IMR-90 (cell line): ENCODE measurements around the gene FICD. TPM values are rescaled to one million over a fixed set of nuclear protein-coding genes. Genes with fewer than 3 reads are reported as not detected.

Source experiments
- ATAC-seq: fragments of 200-7000 bp; cut with Tn5 transposase; 2 replicates; pipeline ENCODE4 v1.9.1; 2020; ENCODE audit warnings: low read depth, mild to moderate bottlenecking, moderate library complexity
- BruUV-seq: library from RNA; stranded (reverse); fragments of 400-500 nt; replicated peaks from 2 replicates; lab custom pipeline; 2021; lab: Mats Ljungman, UMichigan
- CTCF ChIA-PET: fragments of 300-600 bp; formaldehyde crosslinking; extraction: SDS; loops from one replicate; lab custom pipeline; 2021; ENCODE audit warnings: antibody characterized with exemption; lab: Yijun Ruan, JAX
- POLR2A ChIA-PET: fragments of 300-600 bp; sonication (Branson Sonifier 250); formaldehyde crosslinking; loops from one replicate; lab custom pipeline; 2022; ENCODE audit warnings: antibody characterized with exemption; ENCODE audit not compliant: unreplicated experiment; lab: Charles Lee
- DNase-seq: peaks from one replicate; pipeline ENCODE4 v3.0.0; 2013
- H2AFZ ChIP-seq: replicated peaks from 2 replicates; pipeline ENCODE3; 2013; ENCODE audit warnings: low read length, mild to moderate bottlenecking; ENCODE audit not compliant: poor library complexity
- H2AK5ac ChIP-seq: 2 replicates; pipeline ENCODE4 v1.6.1; 2013; ENCODE audit warnings: low read depth, low read length, inconsistent platforms
- H2AK9ac ChIP-seq: replicated peaks from 2 replicates; pipeline ENCODE3; 2013; ENCODE audit warnings: mild to moderate bottlenecking, low read depth, low read length, moderate library complexity; ENCODE audit not compliant: poor library complexity
- H2BK120ac ChIP-seq: 2 replicates; pipeline ENCODE4 v1.6.1; 2013; ENCODE audit warnings: low read depth, low read length, inconsistent platforms
- H2BK15ac ChIP-seq: 3 replicates; pipeline ENCODE4 v1.6.1; 2013; ENCODE audit warnings: low read depth, low read length, inconsistent platforms
- H2BK20ac ChIP-seq: 2 replicates; pipeline ENCODE4 v1.6.1; 2013; ENCODE audit warnings: low read depth, mild to moderate bottlenecking, inconsistent platforms, low read length, moderate library complexity
- H2BK5ac ChIP-seq: 2 replicates; pipeline ENCODE4 v1.6.1; 2013; ENCODE audit warnings: mild to moderate bottlenecking, low read depth, low read length, inconsistent platforms; ENCODE audit not compliant: poor library complexity, severe bottlenecking
- H3K14ac ChIP-seq: replicated peaks from 2 replicates; pipeline ENCODE4 v1.6.1; 2013; ENCODE audit warnings: low read depth, low read length, inconsistent platforms
- H3K18ac ChIP-seq: 2 replicates; pipeline ENCODE4 v1.6.1; 2013; ENCODE audit warnings: low read depth, low read length, control low read depth
- H3K23ac ChIP-seq: 2 replicates; pipeline ENCODE4 v1.6.1; 2013; ENCODE audit warnings: low read depth, low read length, inconsistent platforms
- H3K27ac ChIP-seq: 2 replicates; pipeline ENCODE4 v1.5.1; 2013; ENCODE audit warnings: mild to moderate bottlenecking, control low read depth, low read length; ENCODE audit not compliant: insufficient read depth
- H3K27me3 ChIP-seq: 2 replicates; pipeline ENCODE4 v1.6.1; 2013; ENCODE audit warnings: low read length; ENCODE audit not compliant: control insufficient read depth, insufficient read depth
- H3K36me3 ChIP-seq: 2 replicates; pipeline ENCODE4 v1.6.1; 2013; ENCODE audit warnings: low read length, mixed read lengths; ENCODE audit not compliant: control insufficient read depth, insufficient read depth
- H3K4ac ChIP-seq: 2 replicates; pipeline ENCODE4 v1.6.1; 2013; ENCODE audit warnings: low read depth, low read length, inconsistent platforms
- H3K4me1 ChIP-seq: 2 replicates; pipeline ENCODE4 v1.6.1; 2013; ENCODE audit warnings: low read length, mixed read lengths; ENCODE audit not compliant: control insufficient read depth, insufficient read depth
- H3K4me2 ChIP-seq: 2 replicates; pipeline ENCODE4 v1.6.1; 2013; ENCODE audit warnings: low read depth, mild to moderate bottlenecking, control low read depth, low read length, moderate library complexity
- H3K4me3 ChIP-seq: 2 replicates; pipeline ENCODE4 v1.5.1; 2013; ENCODE audit warnings: low read depth, mild to moderate bottlenecking, control low read depth, low read length, moderate library complexity; ENCODE audit not compliant: insufficient read depth
- H3K56ac ChIP-seq: 2 replicates; pipeline ENCODE4 v1.6.1; 2013; ENCODE audit warnings: low read length, inconsistent platforms; ENCODE audit not compliant: insufficient read depth; ENCODE audit errors: extremely low read depth
- H3K79me1 ChIP-seq, 2 experiments: 2 replicates each; pipeline ENCODE4 v1.6.1; 2013; ENCODE audit warnings: low read length in 2 of 2, inconsistent platforms in 1 of 2, low read depth in 1 of 2
- H3K9ac ChIP-seq: 2 replicates; pipeline ENCODE4 v1.6.1; 2013; ENCODE audit warnings: low read depth, low read length, control low read depth
- H3K9me1 ChIP-seq: 2 replicates; pipeline ENCODE4 v1.6.1; 2013; ENCODE audit warnings: low read length, inconsistent platforms; ENCODE audit not compliant: insufficient read depth
- H3K9me3 ChIP-seq: 2 replicates; pipeline ENCODE4 v1.6.1; 2013; ENCODE audit warnings: low read length; ENCODE audit not compliant: control insufficient read depth, insufficient read depth
- H4K20me1 ChIP-seq: 2 replicates; pipeline ENCODE4 v1.6.1; 2013; ENCODE audit warnings: low read length, inconsistent platforms; ENCODE audit not compliant: insufficient read depth
- H4K5ac ChIP-seq: 2 replicates; pipeline ENCODE4 v1.6.1; 2013; ENCODE audit warnings: mild to moderate bottlenecking, low read depth, low read length, control low read depth
- H4K8ac ChIP-seq, 2 experiments: 2 replicates each; pipeline ENCODE4 v1.6.1; 2013; ENCODE audit warnings: low read depth in 2 of 2, low read length in 2 of 2, control low read depth in 1 of 2, inconsistent platforms in 1 of 2
- H4K91ac ChIP-seq: 2 replicates; pipeline ENCODE4 v1.6.1; 2013; ENCODE audit warnings: low read depth, low read length, inconsistent platforms; ENCODE audit not compliant: insufficient read depth
- RCOR1 ChIP-seq: IDR thresholded peaks from 2 replicates; pipeline ENCODE4 v1.6.1; 2012; ENCODE audit warnings: mild to moderate bottlenecking, low read length, improper control_type of control experiment; ENCODE audit not compliant: insufficient replicate concordance
- SMC3 ChIP-seq: fragments of 150-350 bp; IDR thresholded peaks from 2 replicates; pipeline ENCODE4 v1.6.1; 2016; ENCODE audit warnings: low read depth, mild to moderate bottlenecking, antibody characterized with exemption, low read length, moderate library complexity
- WGBS, 2 experiments: methylation state at CpG; one replicate each; pipeline versions ENCODE4 v1.1.5 to v1.1.7; 2013; ENCODE audit warnings: missing lambda C conversion rate in 2 of 2; ENCODE audit not compliant: insufficient read length in 1 of 2; ENCODE audit errors: extremely low coverage in 2 of 2; 5-methylcytosine and 5-hydroxymethylcytosine counted together
- dilution Hi-C: fragments of 300-500 bp; cut with HindIII; formaldehyde crosslinking; loops from one replicate; pipeline ENCODE4 v1.14.3; 2018; ENCODE audit warnings: low sequenced_read_pairs; ENCODE audit not compliant: unreplicated experiment
- in situ Hi-C: fragments of 300-500 bp; cut with MboI; formaldehyde crosslinking; loops from 3 replicates; pipeline ENCODE4 v1.14.3; 2019; ENCODE audit warnings: low sequenced_read_pairs, inconsistent platforms, mixed read lengths
- intact Hi-C: fragments of 100-400 bp; cut with micrococcal nuclease; formaldehyde crosslinking; loops from 2 replicates; pipeline ENCODE4 v1.10.0; 2022
- polyA plus RNA-seq, 3 experiments: library from polyadenylated mRNA; depleted of rRNA; stranded (reverse); fragments of >200 nt; gene quantifications; 2 replicates each; pipeline ENCODE4 v1.2.3, GENCODE V29; 2012; ENCODE audit warnings: low replicate concordance in 1 of 3
- total RNA-seq: library from RNA; depleted of rRNA; stranded (reverse); fragments of >200 nt; gene quantifications from 2 replicates; pipeline ENCODE4 v1.2.3, GENCODE V29; 2012
- TF ChIP-seq, protein P1 (sequence below): conservative IDR thresholded peaks from 2 replicates; pipeline ENCODE4 v1.5.1; 2012; ENCODE audit warnings: mild to moderate bottlenecking, low read depth, low read length, improper control_type of control experiment

FICD gene
- total and polyA plus RNA-seq, 2 of the 4 experiments (the other 2 are of a cell fraction): 4.0 to 11.3 TPM

- Histone ChIP-seq H3K9me3 (no peaks in the 10 kb centered on the region), H4K20me1 (peaks cover 38% of the 10 kb centered on the region), H4K8ac (no peak overlapping the region), H3K18ac (no peak overlapping the region), H2BK15ac (no peak overlapping the region), H2BK5ac (no peak overlapping the region), H2BK120ac (no peak overlapping the region), H2BK20ac (no peak overlapping the region), H3K4me1 (no peaks in the 10 kb centered on the region), H3K14ac (no peak overlapping the region), H3K27me3 (no peaks in the 10 kb centered on the region), H2AK9ac (no peak overlapping the region), H4K5ac (no peak overlapping the region), H3K9ac (no peak overlapping the region), H4K91ac (no peak overlapping the region), H3K36me3 (peaks cover 8% of the 10 kb centered on the region), H3K9me1 (peaks cover 9% of the 10 kb centered on the region; the same call in 1 of the 2 replicates), H2AK5ac (no peak overlapping the region), H3K79me1 (peaks cover 11 to 60% of the 10 kb centered on the region in 2 experiments), H3K4me3 (no peak overlapping the region), H3K4ac (no peak overlapping the region), H3K27ac (no peak overlapping the region), H3K23ac (no peak overlapping the region), H3K4me2 (no peak overlapping the region), H3K56ac (no peak overlapping the region), H2AFZ (no peak overlapping the region)
- intact Hi-C loops: no loop called here
- ATAC-seq: no peak
- dilution Hi-C loops: no loop called here
- in situ Hi-C loops: no loop called here
- ChIA-PET CTCF (no interaction called here), POLR2A (no interaction called here)
- no TSS peak for BruUV-seq
- WGBS, 2 experiments: 94% methylated on average over 6 of the region's 14 CpGs; no CpG with 5 or more reads in 1 of the 2 experiments
- DNase-seq: no peak
- TF ChIP-seq, protein P1, sequence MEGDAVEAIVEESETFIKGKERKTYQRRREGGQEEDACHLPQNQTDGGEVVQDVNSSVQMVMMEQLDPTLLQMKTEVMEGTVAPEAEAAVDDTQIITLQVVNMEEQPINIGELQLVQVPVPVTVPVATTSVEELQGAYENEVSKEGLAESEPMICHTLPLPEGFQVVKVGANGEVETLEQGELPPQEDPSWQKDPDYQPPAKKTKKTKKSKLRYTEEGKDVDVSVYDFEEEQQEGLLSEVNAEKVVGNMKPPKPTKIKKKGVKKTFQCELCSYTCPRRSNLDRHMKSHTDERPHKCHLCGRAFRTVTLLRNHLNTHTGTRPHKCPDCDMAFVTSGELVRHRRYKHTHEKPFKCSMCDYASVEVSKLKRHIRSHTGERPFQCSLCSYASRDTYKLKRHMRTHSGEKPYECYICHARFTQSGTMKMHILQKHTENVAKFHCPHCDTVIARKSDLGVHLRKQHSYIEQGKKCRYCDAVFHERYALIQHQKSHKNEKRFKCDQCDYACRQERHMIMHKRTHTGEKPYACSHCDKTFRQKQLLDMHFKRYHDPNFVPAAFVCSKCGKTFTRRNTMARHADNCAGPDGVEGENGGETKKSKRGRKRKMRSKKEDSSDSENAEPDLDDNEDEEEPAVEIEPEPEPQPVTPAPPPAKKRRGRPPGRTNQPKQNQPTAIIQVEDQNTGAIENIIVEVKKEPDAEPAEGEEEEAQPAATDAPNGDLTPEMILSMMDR: no peak
- no peak for TF ChIP-seq RCOR1
- no peak for TF ChIP-seq SMC3
Observed at GRCh38 chr12:108559007-108559655, 44.1 kb downstream of the FICD start.
